Hepatic stellate cell (primary cell): ENCODE measurements around the gene HOXB8.

Experiments used
- DNase-seq: peaks from one replicate; pipeline ENCODE4 v3.0.0; 2011; ENCODE audit warnings: low spot score

The HOXB8 gene

GRCh38 chr17:48624544-48625494 is 9.7 kb upstream of the HOXB8 start:
- DNase-seq = peak; percentile 61

GRCh38 chr17:48624118-48624517 is 9.0 kb upstream of the HOXB8 start:
- no peak for DNase-seq

GRCh38 chr17:48623583-48623982 is 8.5 kb upstream of the HOXB8 start:
- DNase-seq = no peak

- DNase-seq = no peak
These were observed 7.8 kb upstream of the HOXB8 start for GRCh38 chr17:48622857-48623256.

GRCh38 chr17:48621410-48622392 is 6.6 kb upstream of the HOXB8 start:
- no peak for DNase-seq

GRCh38 chr17:48620461-48621139 is 5.5 kb upstream of the HOXB8 start:
- no peak for DNase-seq

GRCh38 chr17:48619826-48620449 is 4.8 kb upstream of the HOXB8 start:
- no peak for DNase-seq

- peak; percentile 97 for DNase-seq
These were observed 3.3 kb upstream of the HOXB8 start for GRCh38 chr17:48618256-48618896.

- DNase-seq = no peak
These were observed 2.6 kb upstream of the HOXB8 start for GRCh38 chr17:48617471-48618255.

- no peak for DNase-seq
These were observed 1.8 kb upstream of the HOXB8 start for GRCh38 chr17:48616717-48617470.

- no peak for DNase-seq
These were observed 1.0 kb upstream of the HOXB8 start for GRCh38 chr17:48615963-48616716.

GRCh38 chr17:48613862-48614694 is 1.0 kb downstream of the HOXB8 start:
- no peak for DNase-seq

GRCh38 chr17:48612854-48613691 is 2.0 kb downstream of the HOXB8 start:
- peak; percentile 84 for DNase-seq

- DNase-seq = no peak
These were observed 2.6 kb downstream of the HOXB8 start for GRCh38 chr17:48612456-48612853.

GRCh38 chr17:48611681-48612455 is 3.2 kb downstream of the HOXB8 start:
- no peak for DNase-seq

GRCh38 chr17:48611213-48611612 is 3.9 kb downstream of the HOXB8 start:
- DNase-seq = no peak
